ENCODE results near the gene C16orf96.

GRCh38 chr16:4591191-4591590 is 35.1 kb downstream of the C16orf96 start:
- no peak for TF ChIP-seq CTCF (IDR thresholded peaks at IDR 0.05)
- no peak for TF ChIP-seq POLR2A (IDR thresholded peaks at IDR 0.05)
